Embryonic facial prominence (tissue), 1 donor: ENCODE measurements around the gene LATS2.

Source experiments
- DNase-seq: peaks from one replicate; pipeline ENCODE4 v3.0.0-alpha.2; 2016; ENCODE audit errors: extremely low spot score

The LATS2 gene

GRCh38 chr13:21018220-21018619, 43.2 kb downstream of the LATS2 start:
- DNase-seq, result no peak

- DNase-seq, result no peak
Observed at GRCh38 chr13:21016487-21016886, 44.9 kb downstream of the LATS2 start.

- DNase-seq, result no peak
Observed at GRCh38 chr13:21015284-21015683, 46.1 kb downstream of the LATS2 start.

- DNase-seq, result peak; percentile 25
Observed at GRCh38 chr13:21014502-21015170, 46.8 kb downstream of the LATS2 start.

- DNase-seq, result no peak
Observed at GRCh38 chr13:21014139-21014501, 47.3 kb downstream of the LATS2 start.

GRCh38 chr13:21013682-21014038, 47.7 kb downstream of the LATS2 start:
- no peak for DNase-seq

GRCh38 chr13:21012841-21013681, 48.3 kb downstream of the LATS2 start:
- no peak for DNase-seq

- no peak for DNase-seq
Observed at GRCh38 chr13:21012211-21012610, 49.2 kb downstream of the LATS2 start.

GRCh38 chr13:21011378-21011777, 50.0 kb downstream of the LATS2 start:
- no peak for DNase-seq

GRCh38 chr13:21010621-21011020, 50.8 kb downstream of the LATS2 start:
- no peak for DNase-seq

GRCh38 chr13:21009036-21009435, 52.4 kb downstream of the LATS2 start:
- DNase-seq, result no peak

- no peak for DNase-seq
Observed at GRCh38 chr13:21008026-21008425, 53.4 kb downstream of the LATS2 start.

GRCh38 chr13:21006141-21007005, 55.0 kb downstream of the LATS2 start:
- DNase-seq, result no peak

- DNase-seq, result no peak
Observed at GRCh38 chr13:21005193-21005592, 56.2 kb downstream of the LATS2 start.

- no peak for DNase-seq
Observed at GRCh38 chr13:21001471-21001870, 59.9 kb downstream of the LATS2 start.

GRCh38 chr13:21000647-21001046, 60.7 kb downstream of the LATS2 start:
- DNase-seq, result no peak

- DNase-seq, result no peak
Observed at GRCh38 chr13:20998649-20999415, 62.6 kb downstream of the LATS2 start.

- DNase-seq, result peak; percentile 37
Observed at GRCh38 chr13:20997301-20998161, 63.9 kb downstream of the LATS2 start.

- no peak for DNase-seq
Observed at GRCh38 chr13:20995245-20995838, 66.0 kb downstream of the LATS2 start.

- DNase-seq, result no peak
Observed at GRCh38 chr13:20994441-20994821, 67.0 kb downstream of the LATS2 start.
